Cardiac fibroblast (primary cell): ENCODE measurements around the gene SH3RF3.
A peak's percentile ranks its signal among the peaks of the same experiment; 100 is the strongest.

ENCODE experiments used
- DNase-seq, 2 donors: peaks; one replicate each; pipeline versions ENCODE4 v3.0.0 to v3.0.0-alpha.2; 2010; ENCODE audit warnings: low read depth in 2 of 2
- H3K4me3 ChIP-seq, 2 donors: replicated peaks in 1 of 2; 1 replicate in 1 of 2; 2 replicates in 1 of 2; pipeline ENCODE4 v1.5.1; 2011; ENCODE audit warnings: low read depth in 2 of 2, low read length in 2 of 2, mild to moderate bottlenecking in 2 of 2, moderate library complexity in 1 of 2
- CTCF ChIP-seq: IDR thresholded peaks from one replicate; pipeline ENCODE4 v1.5.1; 2011; ENCODE audit warnings: low read depth, mild to moderate bottlenecking, low read length, inconsistent platforms

SH3RF3 gene

GRCh38 chr2:109538546-109538945 lies 409.5 kb downstream of the SH3RF3 start:
- H3K4me3 ChIP-seq = no peak overlapping the region
- TF ChIP-seq CTCF = no peak
- no peak for DNase-seq

GRCh38 chr2:109542384-109542783 lies 413.4 kb downstream of the SH3RF3 start:
- no peak overlapping the region for H3K4me3 ChIP-seq
- no peak for TF ChIP-seq CTCF
- DNase-seq = no peak

- peak; percentile 76 to 80 for DNase-seq
- TF ChIP-seq CTCF = peak; percentile 97
- no peak overlapping the region for H3K4me3 ChIP-seq
Observed at GRCh38 chr2:109545828-109546713, 417.1 kb downstream of the SH3RF3 start.

GRCh38 chr2:109547280-109547679 lies 418.3 kb downstream of the SH3RF3 start:
- no peak for DNase-seq
- peak; percentile 7 for TF ChIP-seq CTCF
- H3K4me3 ChIP-seq = no peak overlapping the region

GRCh38 chr2:109549016-109549590 lies 420.1 kb downstream of the SH3RF3 start:
- no peak for DNase-seq
- no peak for TF ChIP-seq CTCF
- H3K4me3 ChIP-seq = no peak overlapping the region
